HUES6 (cell line): ENCODE measurements around the gene KRTAP5-9.

ENCODE experiments used
- H3K27ac ChIP-seq: 2 replicates; pipeline ENCODE4 v1.7.0; 2013; ENCODE audit warnings: low read depth, mild to moderate bottlenecking, low read length, inconsistent platforms
- H3K27me3 ChIP-seq: 2 replicates; pipeline ENCODE4 v1.6.1; 2013; ENCODE audit warnings: low read length; ENCODE audit not compliant: control insufficient read depth, insufficient read depth
- H3K36me3 ChIP-seq: 2 replicates; pipeline ENCODE4 v1.6.1; 2013; ENCODE audit warnings: low read length; ENCODE audit not compliant: control insufficient read depth, insufficient read depth
- H3K4me1 ChIP-seq: 2 replicates; pipeline ENCODE4 v1.6.1; 2013; ENCODE audit warnings: low read length; ENCODE audit not compliant: control insufficient read depth, insufficient read depth
- H3K4me3 ChIP-seq: 2 replicates; pipeline ENCODE4 v1.5.1; 2013; ENCODE audit warnings: low read depth, low read length
- H3K9ac ChIP-seq: one replicate; pipeline ENCODE4 v1.6.1; 2013; ENCODE audit warnings: mild to moderate bottlenecking, low read length
- H3K9me3 ChIP-seq: 2 replicates; pipeline ENCODE4 v1.6.1; 2013; ENCODE audit warnings: low read depth, low read length; ENCODE audit not compliant: control insufficient read depth, insufficient read depth

The KRTAP5-9 gene

GRCh38 chr11:71543866-71544265 lies 4.4 kb upstream of the KRTAP5-9 start:
- Histone ChIP-seq H3K4me3 (no peak overlapping the region), H3K27ac (no peak overlapping the region), H3K27me3 (0 out of 2 replicates have a peak, but pooled peaks cover 2% of the 10 kb centered on the region), H3K9me3 (peaks cover 29% of the 10 kb centered on the region), H3K4me1 (peaks cover 4% of the 10 kb centered on the region; the same call in 1 of the 2 replicates), H3K9ac (no peak overlapping the region), H3K36me3 (no peaks in the 10 kb centered on the region)

GRCh38 chr11:71544525-71545214 lies 3.5 kb upstream of the KRTAP5-9 start:
- Histone ChIP-seq H3K27me3 (0 out of 2 replicates have a peak, but pooled peaks cover 2% of the 10 kb centered on the region), H3K9ac (no peak overlapping the region), H3K4me1 (peaks cover 4% of the 10 kb centered on the region; the same call in 1 of the 2 replicates), H3K36me3 (no peaks in the 10 kb centered on the region), H3K27ac (no peak overlapping the region), H3K4me3 (no peak overlapping the region), H3K9me3 (peaks cover 29% of the 10 kb centered on the region)

GRCh38 chr11:71545405-71545966 lies 2.7 kb upstream of the KRTAP5-9 start:
- Histone ChIP-seq H3K36me3 (no peaks in the 10 kb centered on the region), H3K9ac (no peak overlapping the region), H3K4me3 (no peak overlapping the region), H3K27ac (no peak overlapping the region), H3K9me3 (peaks cover 28% of the 10 kb centered on the region), H3K4me1 (peaks cover 4% of the 10 kb centered on the region; the same call in 1 of the 2 replicates), H3K27me3 (0 out of 2 replicates have a peak, but pooled peaks cover 2% of the 10 kb centered on the region)

- Histone ChIP-seq H3K4me1 (peaks cover 3% of the 10 kb centered on the region; the same call in 1 of the 2 replicates), H3K27me3 (0 out of 2 replicates have a peak, but pooled peaks cover 2% of the 10 kb centered on the region), H3K4me3 (no peak overlapping the region), H3K9ac (no peak overlapping the region), H3K36me3 (no peaks in the 10 kb centered on the region), H3K9me3 (peaks cover 16% of the 10 kb centered on the region; the same call in 1 of the 2 replicates), H3K27ac (no peak overlapping the region)
Observed at GRCh38 chr11:71548716-71549151, 514 bp downstream of the KRTAP5-9 start.

GRCh38 chr11:71551711-71552110 lies 3.5 kb downstream of the KRTAP5-9 start:
- Histone ChIP-seq H3K4me1 (no peaks in the 10 kb centered on the region), H3K36me3 (no peaks in the 10 kb centered on the region), H3K9me3 (peaks cover 14% of the 10 kb centered on the region), H3K9ac (no peak overlapping the region), H3K27ac (no peak overlapping the region), H3K4me3 (no peak overlapping the region), H3K27me3 (0 out of 2 replicates have a peak, but pooled peaks cover 2% of the 10 kb centered on the region)

GRCh38 chr11:71554996-71555395 lies 6.8 kb downstream of the KRTAP5-9 start:
- no peak overlapping the region for H3K9ac ChIP-seq
- H3K4me1 ChIP-seq = no peaks in the 10 kb centered on the region
- H3K27me3 ChIP-seq = no peaks in the 10 kb centered on the region
- H3K27ac ChIP-seq = no peak overlapping the region
- no peak overlapping the region for H3K4me3 ChIP-seq
- no peaks in the 10 kb centered on the region for H3K36me3 ChIP-seq
- H3K9me3 ChIP-seq = peaks cover 15% of the 10 kb centered on the region

GRCh38 chr11:71555508-71555907 lies 7.3 kb downstream of the KRTAP5-9 start:
- Histone ChIP-seq H3K4me3 (no peak overlapping the region), H3K27me3 (no peaks in the 10 kb centered on the region), H3K9me3 (peaks cover 17% of the 10 kb centered on the region), H3K9ac (no peak overlapping the region), H3K36me3 (no peaks in the 10 kb centered on the region), H3K4me1 (no peaks in the 10 kb centered on the region), H3K27ac (no peak overlapping the region)

- H3K27ac ChIP-seq = no peak overlapping the region
- no peaks in the 10 kb centered on the region for H3K27me3 ChIP-seq
- peaks cover 19% of the 10 kb centered on the region for H3K9me3 ChIP-seq
- H3K4me3 ChIP-seq = no peak overlapping the region
- H3K4me1 ChIP-seq = no peaks in the 10 kb centered on the region
- no peak overlapping the region for H3K9ac ChIP-seq
- H3K36me3 ChIP-seq = no peaks in the 10 kb centered on the region
Observed at GRCh38 chr11:71556018-71556417, 7.8 kb downstream of the KRTAP5-9 start.

- no peak overlapping the region for H3K4me3 ChIP-seq
- H3K9me3 ChIP-seq = peaks cover 26% of the 10 kb centered on the region
- H3K27ac ChIP-seq = no peak overlapping the region
- H3K36me3 ChIP-seq = no peaks in the 10 kb centered on the region
- H3K27me3 ChIP-seq = no peaks in the 10 kb centered on the region
- no peak overlapping the region for H3K9ac ChIP-seq
- no peaks in the 10 kb centered on the region for H3K4me1 ChIP-seq
Observed at GRCh38 chr11:71557257-71557656, 9.0 kb downstream of the KRTAP5-9 start.

GRCh38 chr11:71558996-71559395 lies 10.8 kb downstream of the KRTAP5-9 start:
- Histone ChIP-seq H3K36me3 (no peaks in the 10 kb centered on the region), H3K27ac (no peak overlapping the region), H3K9me3 (peaks cover 26% of the 10 kb centered on the region), H3K4me1 (no peaks in the 10 kb centered on the region), H3K4me3 (no peak overlapping the region), H3K27me3 (no peaks in the 10 kb centered on the region), H3K9ac (no peak overlapping the region)

- Histone ChIP-seq H3K4me1 (peaks cover 9% of the 10 kb centered on the region), H3K36me3 (no peaks in the 10 kb centered on the region), H3K27me3 (no peaks in the 10 kb centered on the region), H3K9me3 (peaks cover 14% of the 10 kb centered on the region), H3K27ac (no peak overlapping the region), H3K4me3 (no peak overlapping the region), H3K9ac (no peak overlapping the region)
Observed at GRCh38 chr11:71562120-71562519, 13.9 kb downstream of the KRTAP5-9 start.
